ENCODE results near the gene CARD9.

CARD9 gene

GRCh38 chr9:136379891-136380290, 6.4 kb upstream of the CARD9 start:
- no peak for DNase-seq

- DNase-seq: no peak
Observed at GRCh38 chr9:136379401-136379800, 5.9 kb upstream of the CARD9 start.

GRCh38 chr9:136379003-136379287, 5.5 kb upstream of the CARD9 start:
- no peak for DNase-seq

GRCh38 chr9:136378170-136379002, 4.9 kb upstream of the CARD9 start:
- DNase-seq: no peak

GRCh38 chr9:136377341-136378169, 4.1 kb upstream of the CARD9 start:
- DNase-seq: no peak

- no peak for DNase-seq
Observed at GRCh38 chr9:136376457-136376856, 3.0 kb upstream of the CARD9 start.

GRCh38 chr9:136375096-136375495, 1.6 kb upstream of the CARD9 start:
- DNase-seq: no peak

GRCh38 chr9:136374183-136374575, 710 bp upstream of the CARD9 start:
- DNase-seq: no peak

GRCh38 chr9:136372561-136373299, 739 bp downstream of the CARD9 start:
- no peak for DNase-seq

- no peak for DNase-seq
Observed at GRCh38 chr9:136372006-136372405, 1.5 kb downstream of the CARD9 start.

- DNase-seq: no peak
Observed at GRCh38 chr9:136371533-136371880, 2.0 kb downstream of the CARD9 start.

- DNase-seq: no peak
Observed at GRCh38 chr9:136370687-136371532, 2.6 kb downstream of the CARD9 start.

GRCh38 chr9:136370037-136370436, 3.4 kb downstream of the CARD9 start:
- no peak for DNase-seq

- DNase-seq: no peak
Observed at GRCh38 chr9:136368190-136368589, 5.3 kb downstream of the CARD9 start.

GRCh38 chr9:136367296-136368145, 5.9 kb downstream of the CARD9 start:
- no peak for DNase-seq

GRCh38 chr9:136366826-136367225, 6.6 kb downstream of the CARD9 start:
- DNase-seq: no peak

- DNase-seq: no peak
Observed at GRCh38 chr9:136365775-136366222, 7.7 kb downstream of the CARD9 start.

GRCh38 chr9:136364942-136365774, 8.3 kb downstream of the CARD9 start:
- no peak for DNase-seq

GRCh38 chr9:136363949-136364748, 9.3 kb downstream of the CARD9 start:
- DNase-seq: no peak
